Measurements from ENCODE around the gene ORM1. TPM values are rescaled to one million over a fixed set of nuclear protein-coding genes. Genes with fewer than 3 reads are reported as not detected.

ORM1 gene
- total and polyA plus RNA-seq, 10 of the 15 experiments (the other 5 are each of a cell fraction or from before 2014, with no cell fraction given), result 4.4 TPM; not detected in 9

DNA sequence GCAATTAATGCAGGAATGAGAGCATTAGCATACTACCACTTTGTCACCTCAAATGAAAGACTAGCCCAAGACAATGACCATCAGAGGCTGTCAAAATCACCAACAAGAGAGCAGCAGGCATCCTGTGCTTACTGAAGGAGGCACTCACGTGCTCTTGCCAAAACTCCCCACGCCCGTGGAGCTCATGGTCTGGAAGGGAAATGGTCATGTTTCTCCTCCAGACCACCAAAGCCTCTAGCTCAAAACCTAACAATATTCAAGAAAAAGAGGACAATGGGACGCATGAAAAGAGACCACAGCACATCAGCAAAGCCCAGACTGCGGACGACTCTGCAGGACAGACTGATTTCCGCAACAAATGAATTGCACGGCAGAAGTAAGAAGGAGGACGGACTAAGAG lies 52.0 kb downstream of the ORM1 start:
- no TSS peak for BruUV-seq (replicated peaks)
- CTCF ChIA-PET, result interaction anchor here (3.7 kb wide), 1 partner anchor 15 kb away, joined by 29 read pairs; no protein-coding TSS in a partner anchor
- ATAC-seq (no peak), DNase-seq (ENCODE audit: low read depth, low spot score) (no peak), FAIRE-seq (no peak)
- H3K79me2 ChIP-seq (ENCODE audit: control insufficient read depth, insufficient read depth, low read length), result peaks cover 63% of the 10 kb centered on the region
- 0 out of 2 replicates have a peak overlapping the region, but pooled peaks have one; percentile 2 for H3K27ac ChIP-seq (ENCODE audit: control insufficient read depth, insufficient read depth)
- no peak overlapping the region for H3K4me3 ChIP-seq
- H3K9me3 ChIP-seq (replicated peaks; ENCODE audit: control insufficient read depth, insufficient read depth, low read length), result no peaks in the 10 kb centered on the region
- H2AFZ ChIP-seq (ENCODE audit: control insufficient read depth, low read depth, low read length), result no peak overlapping the region
- RAD21 ChIA-PET (ENCODE audit: unreplicated experiment), result interaction anchor here (1.0 kb wide), 1 partner anchor 11 kb away, joined by 10 read pairs; no protein-coding TSS in a partner anchor
- POLR2A ChIA-PET, result interaction anchor here (0.6 kb wide), 1 partner anchor 129 kb away, joined by 3 read pairs; no protein-coding TSS in a partner anchor
- intact Hi-C loops (cut with micrococcal nuclease; ENCODE audit: unreplicated experiment), result no loop called here
- no peaks in the 10 kb centered on the region for H3K27me3 ChIP-seq (replicated peaks in 1 of 2; ENCODE audit: control insufficient read depth in 2 of 2, insufficient read depth in 2 of 2, low read length in 1 of 2)
- no peak overlapping the region for H3K4me2 ChIP-seq (ENCODE audit: control insufficient read depth, insufficient read depth)
- H4K20me1 ChIP-seq (ENCODE audit: control insufficient read depth, insufficient read depth), result peaks cover 6% of the 10 kb centered on the region
- WGBS (ENCODE audit: insufficient coverage, insufficient replicate concordance, low lambda C conversion rate, missing lambda C conversion rate), result 65% methylated on average over 9 of the region's 9 CpGs
- SMC1A ChIA-PET (ENCODE audit: uncharacterized antibody, unreplicated experiment), result interaction anchor here (13.9 kb wide), 1 partner anchor 12 kb away, joined by 327 read pairs; the partner anchor contains the start of gene AKNA
- H3K36me3 ChIP-seq (ENCODE audit: control insufficient read depth in 2 of 2, insufficient read depth in 2 of 2, low read length in 1 of 2), result peaks cover 52 to 53% of the 10 kb centered on the region in 2 experiments
- in situ Hi-C loops (cut with MboI), result no loop called here
- H3K4me1 ChIP-seq (ENCODE audit: control insufficient read depth, insufficient read depth, low read length), result peaks cover 46% of the 10 kb centered on the region
- no peak overlapping the region for H3K9ac ChIP-seq (ENCODE audit: control insufficient read depth, insufficient read depth, low read length)
- TF ChIP-seq BHLHE40 (IDR thresholded peaks at IDR 0.05; ENCODE audit: borderline replicate concordance in 1 of 2, low read depth in 2 of 2, low read length in 1 of 2), result 0 out of 4 replicates have a peak, but pooled peaks of 1 of the 2 experiments have one; percentile 6
- TF ChIP-seq, protein P1, sequence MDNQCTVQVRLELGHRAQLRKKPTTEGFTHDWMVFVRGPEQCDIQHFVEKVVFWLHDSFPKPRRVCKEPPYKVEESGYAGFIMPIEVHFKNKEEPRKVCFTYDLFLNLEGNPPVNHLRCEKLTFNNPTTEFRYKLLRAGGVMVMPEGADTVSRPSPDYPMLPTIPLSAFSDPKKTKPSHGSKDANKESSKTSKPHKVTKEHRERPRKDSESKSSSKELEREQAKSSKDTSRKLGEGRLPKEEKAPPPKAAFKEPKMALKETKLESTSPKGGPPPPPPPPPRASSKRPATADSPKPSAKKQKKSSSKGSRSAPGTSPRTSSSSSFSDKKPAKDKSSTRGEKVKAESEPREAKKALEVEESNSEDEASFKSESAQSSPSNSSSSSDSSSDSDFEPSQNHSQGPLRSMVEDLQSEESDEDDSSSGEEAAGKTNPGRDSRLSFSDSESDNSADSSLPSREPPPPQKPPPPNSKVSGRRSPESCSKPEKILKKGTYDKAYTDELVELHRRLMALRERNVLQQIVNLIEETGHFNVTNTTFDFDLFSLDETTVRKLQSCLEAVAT (IDR thresholded peaks at IDR 0.05), result no peak

Data from GM12878 (cell line).